ENCODE results near the gene MACROH2A1.

MACROH2A1 gene

DNA sequence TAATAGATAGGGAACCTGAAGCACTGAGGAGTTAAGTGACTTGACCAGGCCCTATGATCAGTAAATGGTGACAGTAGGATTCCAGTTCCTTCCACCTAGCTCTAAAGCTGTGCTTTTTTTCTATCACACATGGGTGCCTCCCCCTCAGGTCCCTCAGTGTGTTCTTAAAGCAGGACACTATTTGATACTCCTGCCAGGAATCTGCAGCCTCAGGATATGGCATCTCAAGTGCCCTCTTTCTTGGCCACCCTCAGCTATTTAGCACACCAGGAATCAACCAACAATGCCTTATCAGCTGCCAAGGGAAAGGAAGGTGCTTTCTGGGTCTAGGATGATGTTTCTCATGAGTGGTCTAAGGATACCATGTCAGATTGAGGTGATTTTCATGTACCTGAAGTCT, 49.1 kb downstream of the MACROH2A1 start:
- DNase-seq = no peak

DNA sequence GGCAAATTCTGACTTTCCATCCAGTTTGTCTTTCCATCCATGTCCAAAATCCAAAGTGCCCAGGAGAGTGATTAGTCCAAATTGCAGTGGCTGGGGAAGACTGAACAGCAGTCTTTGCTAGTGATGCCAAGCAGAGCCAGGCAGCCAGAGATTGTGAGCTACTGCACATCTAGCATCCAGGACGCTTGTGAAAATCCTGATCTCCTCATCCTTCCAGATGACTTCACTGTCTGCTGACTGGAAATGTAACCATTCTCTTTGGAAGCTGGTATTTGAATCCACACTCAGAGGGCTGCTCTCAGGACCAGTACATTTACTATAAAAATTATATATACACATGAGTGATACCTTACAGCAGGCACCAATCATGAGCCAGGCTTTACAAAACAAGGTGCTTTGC, 49.6 kb downstream of the MACROH2A1 start:
- no peak for DNase-seq

DNA sequence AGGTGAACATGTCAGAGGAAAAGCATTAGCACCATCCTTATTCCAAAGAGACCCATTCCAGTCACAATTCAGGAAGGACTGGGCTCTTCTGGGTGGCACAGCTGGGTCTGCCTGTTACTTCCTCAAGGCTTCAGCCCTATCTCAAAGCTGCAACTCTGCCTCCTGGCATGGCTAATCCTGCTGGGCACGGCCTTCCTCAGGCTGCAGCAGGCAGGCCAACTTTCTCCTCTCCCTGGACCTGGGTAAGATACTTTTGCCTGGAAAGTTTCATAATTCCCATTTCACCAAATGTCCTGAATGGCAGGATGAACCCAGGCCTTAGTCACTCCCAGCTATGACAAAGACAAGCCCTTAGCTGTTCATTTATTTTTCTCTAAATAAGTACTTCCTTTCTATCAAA, 50.1 kb downstream of the MACROH2A1 start:
- no peak for DNase-seq

DNA sequence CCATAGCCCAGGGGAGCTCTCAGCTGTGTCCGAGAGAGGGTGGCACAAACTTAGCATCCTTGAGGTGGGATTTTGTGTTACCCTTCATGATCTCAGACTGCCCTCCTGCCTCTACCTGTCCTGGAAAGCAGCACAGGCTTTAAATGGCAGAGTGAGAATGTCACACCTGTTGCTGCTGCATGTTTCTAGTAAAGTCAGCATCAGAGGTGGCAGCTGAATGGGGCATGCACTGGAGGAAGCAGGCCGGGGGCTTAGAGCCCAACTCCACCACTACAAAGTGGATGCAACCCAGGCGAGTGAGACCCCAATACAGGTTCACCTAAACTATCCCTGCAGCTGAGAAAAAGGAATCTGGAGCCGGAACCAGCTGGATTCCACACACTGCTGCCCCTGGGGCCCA, 51.6 kb downstream of the MACROH2A1 start:
- no peak for DNase-seq

DNA sequence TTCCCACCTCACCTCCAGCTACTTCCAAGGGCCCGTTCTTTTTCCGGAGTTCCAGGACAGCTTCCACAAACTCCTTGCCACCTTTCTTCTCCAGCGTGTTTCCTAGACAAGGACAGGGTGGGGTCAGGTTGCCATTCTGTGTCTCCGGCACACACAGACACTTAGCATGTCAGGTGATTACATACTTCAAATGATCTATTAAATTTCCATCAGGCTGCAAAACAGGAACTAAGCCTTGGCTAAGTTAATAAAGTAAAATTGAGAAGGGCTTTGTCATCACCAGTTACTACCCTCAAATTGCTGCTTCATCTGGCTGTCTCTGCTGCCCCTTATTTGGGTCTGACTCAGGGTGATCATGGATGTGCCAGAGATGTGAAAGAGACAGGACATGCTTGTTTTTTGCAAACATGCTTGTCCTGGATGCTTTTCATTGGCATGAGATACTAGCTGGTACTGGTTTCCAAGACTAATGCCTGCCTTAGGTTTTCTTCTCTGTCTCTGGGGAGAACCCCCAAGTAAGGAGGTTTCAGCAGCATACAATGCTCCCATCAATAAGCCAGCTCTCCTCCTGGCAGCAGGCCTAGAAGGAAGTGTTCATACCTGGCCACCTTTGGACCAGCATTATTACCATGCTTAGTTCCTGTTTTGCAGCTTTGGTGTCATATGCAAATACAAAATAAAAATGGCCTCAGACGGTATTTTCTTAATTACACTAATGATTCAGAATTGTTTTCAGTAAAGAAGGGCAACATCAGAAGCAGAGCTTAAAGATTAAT, 52.9 kb downstream of the MACROH2A1 start:
- DNase-seq = no peak

DNA sequence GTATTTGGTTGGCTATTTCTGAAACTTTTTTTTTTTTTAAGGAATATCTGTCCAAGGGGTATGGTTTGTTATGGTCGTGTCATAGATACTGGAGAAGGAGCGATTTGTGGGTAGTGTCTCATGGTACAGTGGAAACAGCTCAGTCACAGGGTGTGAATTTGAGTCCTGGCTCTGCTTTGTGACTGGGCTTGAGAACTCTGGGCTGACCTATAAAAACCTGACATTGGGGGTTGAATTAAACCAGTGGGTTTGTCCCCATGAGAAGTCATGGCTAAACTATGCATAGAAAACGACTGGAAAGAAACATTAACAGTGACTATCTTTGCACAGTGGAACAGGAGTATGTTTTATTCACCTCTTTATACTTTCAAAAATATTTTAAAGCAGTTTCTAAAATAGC, 54.7 kb downstream of the MACROH2A1 start:
- no peak for DNase-seq

DNA sequence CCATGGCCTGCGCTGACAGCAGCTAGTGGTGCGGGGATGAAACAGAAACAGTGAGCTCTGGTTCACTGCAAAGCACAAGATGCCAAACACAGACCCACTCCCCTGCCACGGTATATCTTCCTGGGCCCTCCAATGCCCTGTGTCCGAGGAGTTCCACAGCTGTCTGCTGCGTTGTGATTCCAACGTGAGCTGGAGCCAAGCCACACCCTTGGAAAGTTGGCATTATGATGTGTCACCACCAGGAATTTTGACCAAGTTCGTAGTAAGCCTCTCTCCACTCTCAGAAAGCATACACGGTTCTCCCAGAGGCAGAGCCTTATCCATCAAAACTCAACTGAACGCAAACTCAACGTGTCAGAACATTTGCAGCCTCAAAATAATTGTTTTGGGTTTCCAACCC, 55.6 kb downstream of the MACROH2A1 start:
- no peak for DNase-seq

DNA sequence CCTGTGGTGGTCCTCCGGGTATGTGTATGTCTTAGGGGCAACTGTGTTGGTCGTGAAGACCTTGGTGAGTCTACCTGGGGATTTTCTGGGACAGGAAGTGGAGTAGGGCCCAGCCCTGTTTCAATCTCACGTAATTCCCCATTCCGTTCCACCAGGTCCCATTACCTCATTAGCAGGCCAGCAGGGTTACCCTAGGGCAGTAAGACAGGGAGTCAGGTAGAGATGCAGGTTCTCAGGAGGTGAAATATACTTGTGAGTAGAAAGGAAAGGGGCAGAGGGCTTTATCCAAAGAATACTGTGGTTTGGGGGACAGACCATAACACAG, 56.5 kb downstream of the MACROH2A1 start:
- no peak for DNase-seq

DNA sequence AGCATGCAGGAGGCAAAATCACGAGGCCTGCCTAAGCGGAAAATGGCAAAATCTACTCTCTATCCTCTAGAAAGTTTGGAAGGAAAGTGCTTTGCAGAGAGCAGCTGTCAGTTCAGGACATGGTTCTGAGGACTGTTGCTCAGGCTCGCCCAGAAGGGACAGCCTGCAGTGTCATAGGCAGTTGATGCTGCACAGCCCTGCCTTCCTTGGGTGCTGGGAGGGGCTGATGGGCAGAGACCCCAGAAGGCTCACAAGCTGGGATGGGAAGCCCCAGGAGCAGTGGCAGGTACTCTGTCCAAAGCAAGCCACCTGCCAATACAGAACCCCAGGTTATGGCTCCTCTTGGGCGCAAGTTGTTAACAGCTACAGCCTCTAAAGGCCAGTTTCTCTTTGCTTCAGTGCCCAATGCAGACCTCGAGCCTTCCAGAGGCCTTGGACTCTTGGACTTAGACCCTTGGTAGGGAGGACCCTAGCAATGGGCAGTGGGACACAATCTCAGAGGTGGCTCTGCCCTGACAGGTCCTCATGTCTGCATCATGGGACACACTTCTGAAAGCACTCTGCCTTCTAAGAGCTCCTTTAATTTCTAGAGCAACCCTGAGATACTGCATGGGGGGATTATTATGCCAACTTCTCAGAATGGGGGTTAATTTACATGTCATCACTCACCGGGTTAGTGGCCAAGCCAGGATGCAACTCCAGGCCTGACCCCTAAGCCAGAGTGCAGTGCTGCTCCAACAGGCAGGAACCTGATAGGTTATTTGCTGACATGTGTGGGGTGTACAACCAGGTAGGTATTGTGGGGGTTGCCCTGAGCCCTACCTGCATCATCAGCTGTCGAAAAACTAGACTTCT, 57.1 kb downstream of the MACROH2A1 start:
- no peak for DNase-seq

DNA sequence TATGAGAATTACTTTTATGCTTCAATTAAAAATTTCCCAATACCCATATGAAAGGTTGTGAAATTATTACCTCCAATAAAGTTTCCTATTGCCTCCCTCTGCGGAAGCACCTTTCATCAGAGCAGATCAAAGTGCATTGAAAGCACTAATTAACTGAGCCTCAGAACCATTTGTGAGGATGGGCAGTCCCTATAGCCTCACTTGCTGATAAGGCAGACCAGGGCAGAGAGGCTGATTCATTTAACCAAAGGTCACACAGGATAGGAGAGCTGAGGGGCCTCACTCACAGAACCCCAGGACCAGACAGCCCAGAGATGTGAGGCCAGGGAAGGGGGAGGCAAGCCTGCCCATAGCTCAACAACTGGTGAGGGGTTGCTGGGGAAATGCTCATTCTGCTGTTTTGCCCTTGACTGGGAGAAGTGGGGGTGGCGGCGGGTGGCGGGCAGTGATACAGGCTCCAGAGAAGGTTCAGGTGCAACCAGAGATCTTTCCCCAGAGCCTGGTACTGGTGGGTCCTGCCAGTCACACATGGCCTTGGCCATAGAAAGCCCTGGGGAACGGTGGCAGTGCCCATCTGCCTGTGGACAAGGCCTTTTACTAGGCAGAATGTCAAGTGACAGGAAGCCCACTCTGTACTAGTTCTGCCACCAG, 57.9 kb downstream of the MACROH2A1 start:
- DNase-seq = no peak

DNA sequence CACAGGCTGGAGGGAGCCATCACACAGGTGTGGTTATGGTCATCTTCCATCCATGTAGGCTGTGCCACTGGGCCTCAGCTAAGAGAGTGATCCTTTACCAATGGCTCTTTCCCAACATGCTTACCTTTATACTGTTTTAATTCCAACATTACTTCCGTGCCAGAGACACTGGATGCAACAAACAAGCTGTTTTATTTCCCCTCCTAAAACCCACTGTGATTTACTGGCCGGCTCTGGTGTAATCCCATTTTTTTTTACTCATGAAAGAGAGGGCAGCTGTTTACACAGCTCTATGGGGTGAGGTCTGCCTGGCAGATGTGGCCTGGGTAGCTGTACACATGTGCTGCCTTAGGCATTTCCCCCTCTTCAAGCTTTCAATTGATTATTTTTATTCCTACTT, 58.5 kb downstream of the MACROH2A1 start:
- DNase-seq = no peak

DNA sequence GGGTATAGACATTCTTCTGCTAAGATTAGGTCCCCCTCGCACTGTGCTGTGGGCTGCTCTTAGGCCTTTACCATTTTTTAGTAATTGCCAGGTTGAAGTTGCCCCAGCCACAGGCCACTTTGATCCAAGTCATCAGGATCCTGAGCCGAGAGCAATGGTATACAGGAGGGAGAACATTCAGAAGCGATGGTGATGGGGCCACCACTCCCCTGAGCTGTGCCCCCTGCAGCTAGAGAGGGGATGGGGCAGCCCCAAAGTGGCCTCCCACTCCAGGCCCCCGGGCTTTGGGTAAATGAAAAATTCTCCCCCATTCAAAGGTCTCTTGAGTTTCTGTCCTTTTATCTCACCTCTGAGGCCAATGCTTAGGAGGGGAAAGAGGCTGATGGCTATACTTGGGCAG, 59.4 kb downstream of the MACROH2A1 start:
- DNase-seq = no peak

DNA sequence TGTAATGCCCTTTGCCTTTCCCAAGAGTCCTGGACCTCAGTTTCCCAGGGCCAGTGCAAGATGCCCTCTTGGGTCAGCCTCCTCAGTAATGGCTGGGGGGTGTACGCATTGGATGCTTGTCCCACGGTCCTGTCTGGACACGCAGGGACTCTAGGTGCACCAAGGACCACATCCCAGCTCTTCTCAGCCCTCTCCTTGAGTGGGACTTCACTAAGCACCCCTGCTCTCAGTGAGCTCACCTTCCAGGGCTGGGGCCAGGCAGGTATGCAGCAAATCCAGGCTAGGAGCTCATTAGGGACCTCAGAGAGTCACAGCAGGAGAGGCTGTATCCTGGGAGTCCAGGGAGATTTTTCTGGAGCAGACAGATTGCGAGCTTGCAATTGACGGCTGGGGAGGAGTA, 59.8 kb downstream of the MACROH2A1 start:
- DNase-seq = no peak

DNA sequence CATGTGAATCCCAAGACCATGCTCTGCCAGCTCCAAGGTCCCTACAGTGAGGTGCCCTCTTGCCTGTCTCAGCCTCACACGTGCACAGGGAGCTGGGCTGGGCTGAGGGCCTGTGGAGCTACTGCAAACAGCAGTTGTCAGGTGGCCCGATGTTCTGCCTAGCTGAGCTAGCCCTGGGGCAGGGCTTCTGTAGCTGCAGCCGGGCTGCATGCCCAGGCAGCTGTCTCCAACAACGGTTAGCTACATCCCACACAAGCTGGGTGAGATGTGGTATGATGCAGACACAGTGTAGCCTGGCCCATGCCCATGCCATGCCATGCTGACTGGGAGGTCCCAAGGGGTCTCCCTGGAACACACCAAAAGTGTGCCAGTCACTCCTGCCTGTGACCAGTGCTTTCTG, 62.0 kb downstream of the MACROH2A1 start:
- DNase-seq = no peak

DNA sequence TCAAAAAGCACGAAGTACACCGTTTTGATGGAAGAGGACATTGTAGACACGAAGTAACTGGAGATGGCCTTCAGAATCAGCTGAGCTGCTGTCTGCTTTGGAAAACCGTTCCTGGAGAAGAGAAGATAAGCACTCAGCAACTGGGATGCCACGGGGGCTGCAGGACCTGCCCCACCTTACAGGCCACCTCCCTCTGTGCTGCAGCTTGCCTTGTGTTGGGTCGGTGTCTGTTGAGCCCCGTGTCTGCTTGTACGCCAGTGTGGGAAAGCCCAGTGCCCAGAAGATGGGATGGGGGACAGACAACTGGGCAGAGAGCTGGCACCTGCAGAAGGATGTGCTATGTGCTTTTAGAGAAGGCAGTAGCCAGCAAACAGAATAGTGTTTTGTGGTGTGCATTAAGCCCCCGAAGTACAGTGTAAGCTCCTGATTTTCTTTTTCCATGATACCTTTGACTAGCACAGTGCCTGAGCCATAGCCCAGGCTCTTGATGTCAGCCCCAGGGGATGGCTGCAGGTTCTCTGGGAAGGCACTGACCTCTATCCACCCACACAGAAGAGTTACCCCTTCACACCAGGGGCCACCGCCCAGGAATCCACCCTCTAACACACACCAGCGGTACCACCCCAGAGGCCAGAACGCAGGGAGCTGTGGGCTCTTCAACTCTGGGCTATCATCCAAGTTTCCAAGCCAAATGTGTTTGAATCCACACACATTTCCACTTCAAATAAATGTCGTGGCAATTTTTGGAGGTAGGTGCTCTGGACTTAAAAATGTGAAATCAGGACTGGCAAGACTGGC, 63.8 kb downstream of the MACROH2A1 start:
- no peak for DNase-seq

DNA sequence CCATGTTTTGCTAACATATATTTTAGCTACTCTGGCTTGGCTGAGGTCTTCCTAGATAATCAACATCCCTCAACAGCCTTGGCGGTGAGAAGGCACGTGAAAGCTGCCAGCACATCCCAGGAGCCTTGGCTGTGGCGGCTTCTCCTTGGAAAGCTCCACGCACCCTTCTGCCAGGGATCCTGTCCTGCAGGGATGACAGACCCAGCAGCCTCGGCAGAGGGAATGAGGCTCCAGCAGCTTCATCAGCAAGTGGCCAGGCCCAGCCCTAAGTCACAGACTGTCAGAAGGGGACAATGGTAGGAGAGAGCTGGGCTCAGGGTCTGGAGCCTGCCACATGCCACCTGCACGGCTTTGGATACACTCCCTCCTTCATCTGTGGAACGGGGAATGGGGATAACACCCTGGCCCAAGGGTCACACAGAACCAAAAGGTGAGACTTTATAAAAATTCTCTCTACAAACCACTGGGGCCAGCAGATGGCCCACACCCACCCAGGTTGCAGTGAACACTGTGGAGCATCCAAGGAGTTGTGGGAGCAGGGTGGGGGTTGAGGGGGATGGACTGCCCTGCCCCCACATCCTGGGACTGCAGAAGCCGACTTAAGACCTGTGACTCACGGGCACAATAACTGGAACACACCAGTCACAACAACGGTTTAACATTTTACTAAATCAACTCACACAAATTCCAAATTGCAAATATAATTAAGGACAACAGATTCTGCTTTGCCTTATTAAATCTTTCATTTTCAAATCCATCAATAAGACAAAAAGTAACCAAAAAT, 65.1 kb downstream of the MACROH2A1 start:
- no peak for DNase-seq

DNA sequence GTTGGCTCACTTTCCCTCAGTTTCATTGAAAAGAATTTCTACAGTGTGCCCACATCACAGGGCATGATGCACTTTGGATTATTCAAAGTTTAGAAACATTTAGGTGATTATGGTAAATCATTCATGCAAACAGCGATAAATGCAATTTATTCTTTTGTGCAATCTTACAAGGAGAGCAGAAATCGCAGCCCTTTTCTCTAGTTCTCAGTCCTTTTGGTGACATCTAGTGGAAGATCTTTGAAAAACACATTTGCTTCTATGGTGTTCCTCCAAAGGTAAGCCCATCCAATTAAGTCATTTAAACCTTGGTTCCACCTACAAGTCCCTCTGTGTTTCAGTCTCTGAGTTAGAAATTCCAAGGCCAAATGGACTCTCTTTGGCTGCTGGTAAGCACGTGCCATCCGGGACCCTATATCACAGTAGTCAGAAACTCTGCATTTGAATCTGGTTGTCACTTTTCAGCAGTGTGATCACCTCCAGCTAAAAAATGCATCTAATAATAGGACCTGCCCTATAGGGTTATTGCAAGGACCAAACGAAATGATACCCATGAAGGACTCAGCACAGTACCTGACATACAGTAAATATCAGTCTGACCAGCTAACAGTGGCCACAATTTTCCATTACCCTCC, 66.4 kb downstream of the MACROH2A1 start:
- no peak for DNase-seq

DNA sequence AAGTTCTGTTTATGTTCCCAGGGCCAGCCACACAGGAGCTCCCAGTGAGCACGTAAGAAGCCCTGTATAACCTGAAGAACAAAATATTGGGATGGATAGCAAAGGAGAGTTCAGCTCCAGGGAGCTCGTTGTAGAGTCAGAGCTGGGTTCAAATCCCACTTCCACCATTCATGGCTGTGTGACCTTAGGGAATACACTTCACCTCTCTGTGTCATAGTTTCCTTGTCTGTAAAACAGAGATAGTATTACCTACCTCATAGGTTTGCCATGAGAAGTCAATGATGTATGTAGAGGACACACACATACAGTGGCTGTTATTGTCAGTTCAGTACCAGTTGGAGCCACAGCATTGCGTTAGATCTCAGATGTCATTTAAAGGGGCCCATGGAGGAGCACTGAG, 67.4 kb downstream of the MACROH2A1 start:
- no peak for DNase-seq

DNA sequence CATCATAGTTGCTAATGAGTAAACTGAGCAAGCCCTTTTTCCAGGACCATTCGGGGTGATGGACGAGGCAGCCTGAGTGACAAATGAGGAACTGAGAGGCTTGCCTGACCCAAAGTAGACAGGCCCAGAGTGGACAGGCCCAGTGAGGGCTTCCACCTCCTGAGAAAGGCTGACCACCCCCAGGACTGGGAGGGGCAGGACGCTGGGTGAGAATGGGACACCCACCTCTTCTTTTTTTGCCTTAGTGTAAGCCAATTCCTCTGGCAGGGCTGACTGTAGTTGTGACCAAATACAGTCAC, 68.3 kb downstream of the MACROH2A1 start:
- no peak for DNase-seq

DNA sequence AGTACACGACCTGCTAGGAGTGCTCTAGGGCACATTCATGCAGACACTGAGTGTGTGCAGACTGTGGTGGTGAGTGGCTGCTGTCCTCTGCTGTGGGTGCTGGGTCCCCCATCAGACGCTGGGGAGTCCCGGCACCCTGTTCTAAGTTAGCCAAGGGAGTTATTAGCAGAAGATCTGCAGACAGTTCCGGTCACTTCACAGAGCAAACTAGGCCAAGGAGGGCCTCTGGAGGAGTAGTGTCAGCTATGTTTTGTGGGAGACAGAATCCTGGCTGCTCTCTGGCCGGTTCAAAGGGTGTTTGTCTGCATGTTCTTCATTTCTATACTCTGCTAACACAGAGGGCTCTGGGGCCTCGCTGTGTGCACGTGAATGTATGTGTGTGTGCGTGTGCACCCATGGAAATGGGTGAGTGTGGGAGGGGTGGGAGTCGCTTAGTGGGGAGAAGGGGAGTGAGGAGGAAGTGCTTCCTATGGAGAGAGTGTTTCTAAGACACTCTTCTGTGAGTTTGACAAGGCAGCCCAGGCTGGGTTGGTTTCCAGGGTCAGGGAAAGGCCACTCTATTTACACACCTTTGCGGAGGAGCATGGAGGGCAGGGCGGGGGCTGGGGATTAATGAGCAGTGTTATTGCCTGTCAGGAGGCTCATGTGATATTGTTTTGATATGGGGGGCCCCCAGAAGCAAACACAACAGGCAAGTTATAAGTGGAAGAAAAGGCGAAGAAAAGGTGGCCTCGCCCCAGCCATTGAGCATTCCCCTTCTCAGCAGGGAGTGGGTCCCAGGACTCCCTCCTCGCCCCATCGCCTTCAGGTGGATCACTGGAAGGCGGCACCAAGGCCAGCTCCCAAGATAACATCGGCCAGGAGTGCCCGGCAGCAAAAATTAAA, 68.9 kb downstream of the MACROH2A1 start:
- DNase-seq = no peak
